Activated B cell treated with CpG ODN at 0.5 μM for 24 hours (primary cell): ENCODE results near the gene INTS1. TPM values are rescaled to one million over a fixed set of nuclear protein-coding genes. Genes with fewer than 3 reads are reported as not detected.

Source experiments
- ATAC-seq: fragments of 200-7000 bp; cut with Tn5 transposase; one replicate; pipeline ENCODE4 v1.10.0; 2021; ENCODE audit warnings: low read depth, mild to moderate bottlenecking, moderate library complexity
- CTCF ChIA-PET: fragments of 350-600 bp; sonication (Branson Sonifier 250); formaldehyde crosslinking; loops from one replicate; lab custom pipeline; 2021; ENCODE audit warnings: antibody characterized with exemption; lab: Charles Lee
- POLR2A ChIA-PET: fragments of 350-600 bp; sonication (Branson Sonifier 250); formaldehyde crosslinking; loops from one replicate; lab custom pipeline; 2021; ENCODE audit warnings: antibody characterized with exemption; lab: Charles Lee
- DNase-seq: peaks from one replicate; pipeline ENCODE4 v3.0.0; 2022
- H3K27ac Mint-ChIP-seq: one replicate; pipeline ENCODE4 v1.8.0; 2020; ENCODE audit warnings: mixed read lengths
- H3K27me3 Mint-ChIP-seq: one replicate; pipeline ENCODE4 v1.8.0; 2021; ENCODE audit warnings: mixed read lengths
- H3K36me3 Mint-ChIP-seq: one replicate; pipeline ENCODE4 v1.8.0; 2021; ENCODE audit warnings: low read depth, mixed read lengths
- H3K4me1 Mint-ChIP-seq: one replicate; pipeline ENCODE4 v1.8.0; 2021; ENCODE audit warnings: mixed read lengths
- H3K4me3 Mint-ChIP-seq: one replicate; pipeline ENCODE4 v1.8.0; 2020; ENCODE audit warnings: mild to moderate bottlenecking, mixed read lengths
- H3K9me3 Mint-ChIP-seq: one replicate; pipeline ENCODE4 v1.8.0; 2020; ENCODE audit warnings: mixed read lengths
- intact Hi-C: fragments of 100-400 bp; cut with micrococcal nuclease; formaldehyde crosslinking; loops from one replicate; pipeline ENCODE4 v1.15.1; 2024
- total RNA-seq: library from RNA; stranded (reverse); gene quantifications from 2 replicates; pipeline ENCODE4 v1.2.3, GENCODE V29; 2022
- TF ChIP-seq, protein P1 (sequence below): fragments of 200-600 bp; IDR thresholded peaks from one replicate; pipeline ENCODE4 v1.8.0; 2022; ENCODE audit warnings: antibody characterized with exemption, mild to moderate bottlenecking

INTS1 gene
- total RNA-seq, 1 donor from 2014 or later, result 110 TPM

GRCh38 chr7:1433128-1433920 lies 70.9 kb downstream of the INTS1 start:
- H3K4me3 Mint-ChIP-seq, result no peak overlapping the region
- DNase-seq (no peak), ATAC-seq (no peak)
- POLR2A ChIA-PET, result no interaction called here
- intact Hi-C loops, result loop anchor here (2.0 kb wide), 2 partner anchors 41 to 191 kb away; no protein-coding TSS in a partner anchor
- no peaks in the 10 kb centered on the region for H3K36me3 Mint-ChIP-seq
- H3K9me3 Mint-ChIP-seq, result no peaks in the 10 kb centered on the region
- H3K27ac Mint-ChIP-seq, result no peak overlapping the region
- CTCF ChIA-PET, result interaction anchor here (0.7 kb wide), 1 partner anchor 11 kb away, joined by 3 read pairs; no protein-coding TSS in a partner anchor
- H3K4me1 Mint-ChIP-seq, result peaks cover 3% of the 10 kb centered on the region
- TF ChIP-seq, protein P1, sequence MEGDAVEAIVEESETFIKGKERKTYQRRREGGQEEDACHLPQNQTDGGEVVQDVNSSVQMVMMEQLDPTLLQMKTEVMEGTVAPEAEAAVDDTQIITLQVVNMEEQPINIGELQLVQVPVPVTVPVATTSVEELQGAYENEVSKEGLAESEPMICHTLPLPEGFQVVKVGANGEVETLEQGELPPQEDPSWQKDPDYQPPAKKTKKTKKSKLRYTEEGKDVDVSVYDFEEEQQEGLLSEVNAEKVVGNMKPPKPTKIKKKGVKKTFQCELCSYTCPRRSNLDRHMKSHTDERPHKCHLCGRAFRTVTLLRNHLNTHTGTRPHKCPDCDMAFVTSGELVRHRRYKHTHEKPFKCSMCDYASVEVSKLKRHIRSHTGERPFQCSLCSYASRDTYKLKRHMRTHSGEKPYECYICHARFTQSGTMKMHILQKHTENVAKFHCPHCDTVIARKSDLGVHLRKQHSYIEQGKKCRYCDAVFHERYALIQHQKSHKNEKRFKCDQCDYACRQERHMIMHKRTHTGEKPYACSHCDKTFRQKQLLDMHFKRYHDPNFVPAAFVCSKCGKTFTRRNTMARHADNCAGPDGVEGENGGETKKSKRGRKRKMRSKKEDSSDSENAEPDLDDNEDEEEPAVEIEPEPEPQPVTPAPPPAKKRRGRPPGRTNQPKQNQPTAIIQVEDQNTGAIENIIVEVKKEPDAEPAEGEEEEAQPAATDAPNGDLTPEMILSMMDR, result no peak
- peaks cover 4% of the 10 kb centered on the region for H3K27me3 Mint-ChIP-seq

DNA sequence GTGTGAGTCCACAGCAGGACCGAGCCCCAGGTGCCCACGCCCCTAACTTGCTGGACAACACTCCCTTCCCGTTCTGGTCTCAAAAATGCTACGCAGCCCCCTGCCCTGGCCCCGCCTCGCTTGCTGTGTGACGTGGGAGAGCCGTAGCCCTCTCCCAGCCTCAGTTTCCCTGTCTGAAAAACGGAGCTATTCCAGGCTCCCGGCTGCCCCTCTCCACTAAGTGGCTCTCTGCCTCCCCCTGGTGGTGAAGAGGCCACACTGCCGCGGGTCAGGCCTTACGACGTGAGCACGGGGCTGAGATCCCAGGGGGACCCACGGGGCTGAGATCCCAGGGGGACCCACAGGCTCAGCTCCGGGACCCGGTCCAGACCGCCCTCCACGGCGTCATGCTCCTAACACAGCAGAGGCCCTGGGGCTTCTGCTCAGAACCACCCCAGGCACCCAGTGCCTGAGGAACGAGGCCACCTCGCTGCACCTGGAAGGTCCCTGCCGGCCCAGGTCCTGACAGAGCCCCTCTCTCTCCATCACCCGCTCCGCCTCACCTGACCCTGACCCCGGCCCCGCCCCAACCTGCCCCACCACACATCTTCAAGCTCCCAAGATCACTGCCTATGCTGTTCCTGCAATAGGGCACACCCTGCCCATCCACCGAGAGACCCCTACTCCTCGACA lies 71.6 kb downstream of the INTS1 start:
- CTCF ChIA-PET, result interaction anchor here (0.8 kb wide), 1 partner anchor 238 kb away, joined by 3 read pairs; no protein-coding TSS in a partner anchor
- TF ChIP-seq, protein P1, result peak; percentile 95
- POLR2A ChIA-PET, result no interaction called here
- Mint-ChIP-seq H3K9me3 (no peaks in the 10 kb centered on the region), H3K4me1 (peaks cover 3% of the 10 kb centered on the region), H3K4me3 (no peak overlapping the region), H3K36me3 (no peaks in the 10 kb centered on the region), H3K27ac (no peak overlapping the region), H3K27me3 (peaks cover 4% of the 10 kb centered on the region)
- intact Hi-C loops, result loop anchor here (1.0 to 2.0 kb wide), 3 partner anchors 42 to 207 kb away; no protein-coding TSS in a partner anchor
- DNase-seq, result peak; percentile 72
- ATAC-seq, result peak; percentile 97

DNA sequence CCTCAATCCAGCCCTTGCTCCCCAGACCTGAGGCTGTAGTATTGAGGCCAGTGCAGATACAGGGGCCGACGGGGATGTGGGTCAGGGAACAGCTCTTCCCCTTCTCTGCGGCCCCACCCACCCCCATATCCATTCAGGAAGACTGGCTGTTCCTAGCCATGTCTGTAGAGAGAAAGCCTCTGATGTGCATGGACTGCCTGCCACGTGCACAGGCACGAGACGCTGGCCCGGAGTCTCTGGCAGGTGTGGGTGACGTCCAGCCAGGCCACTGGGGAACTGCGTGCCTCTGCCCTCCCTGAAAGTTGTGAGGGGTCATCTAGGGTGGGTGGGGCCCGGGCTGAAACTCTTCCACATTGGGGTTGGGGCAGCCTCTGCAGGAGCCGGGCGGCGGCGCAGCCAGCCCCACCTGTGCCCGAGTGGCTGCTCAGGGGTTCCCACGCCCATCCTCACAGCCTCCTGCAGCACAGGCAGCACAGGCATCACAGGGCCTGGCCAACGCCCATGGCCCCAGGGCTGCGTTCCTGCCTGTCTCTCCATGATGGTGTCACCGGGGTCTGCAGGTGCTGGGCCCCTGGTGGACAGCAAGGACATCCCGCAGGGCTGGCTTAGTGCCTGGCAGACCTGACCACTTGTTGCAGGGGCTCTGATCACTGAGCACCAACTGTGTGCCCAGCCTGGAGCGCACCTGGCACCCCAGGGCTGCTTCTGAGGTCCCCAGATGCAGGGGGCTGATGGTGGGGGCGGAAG lies 72.4 kb downstream of the INTS1 start:
- H3K27ac Mint-ChIP-seq, result no peak overlapping the region
- H3K4me3 Mint-ChIP-seq, result no peak overlapping the region
- intact Hi-C loops, result loop anchor here (1.0 to 2.0 kb wide), 3 partner anchors 43 to 207 kb away; no protein-coding TSS in a partner anchor
- ChIA-PET POLR2A (no interaction called here), CTCF (interaction anchor here (0.8 kb wide), 1 partner anchor 238 kb away, joined by 3 read pairs; no protein-coding TSS in a partner anchor)
- H3K9me3 Mint-ChIP-seq, result no peaks in the 10 kb centered on the region
- no peaks in the 10 kb centered on the region for H3K36me3 Mint-ChIP-seq
- TF ChIP-seq, protein P1, result no peak
- no peak for DNase-seq
- H3K4me1 Mint-ChIP-seq, result peaks cover 3% of the 10 kb centered on the region
- H3K27me3 Mint-ChIP-seq, result peaks cover 4% of the 10 kb centered on the region
- no peak for ATAC-seq

- intact Hi-C loops, result no loop called here
Observed at GRCh38 chr7:1431226-1431625, 73.0 kb downstream of the INTS1 start.

More at GRCh38 chr7:1431226-1431625, 73.0 kb downstream of the INTS1 start:
- DNase-seq, result no peak
- ATAC-seq, result no peak
- H3K9me3 Mint-ChIP-seq, result no peaks in the 10 kb centered on the region
- peaks cover 4% of the 10 kb centered on the region for H3K27me3 Mint-ChIP-seq
- ChIA-PET CTCF (no interaction called here), POLR2A (no interaction called here)
- no peak overlapping the region for H3K4me3 Mint-ChIP-seq
- TF ChIP-seq, protein P1, result no peak
- peaks cover 3% of the 10 kb centered on the region for H3K4me1 Mint-ChIP-seq
- H3K27ac Mint-ChIP-seq, result no peak overlapping the region
- H3K36me3 Mint-ChIP-seq, result no peaks in the 10 kb centered on the region
